SIG-M5 (cell line): ENCODE data around the gene PAX2.

Experiments
- DNase-seq: peaks from one replicate; lab custom pipeline; 2025; lab: John Stamatoyannopoulos, UW

The PAX2 gene

GRCh38 chr10:100739517-100740368 is 5.6 kb upstream of the PAX2 start:
- no peak for DNase-seq

GRCh38 chr10:100740476-100741377 is 4.7 kb upstream of the PAX2 start:
- DNase-seq = no peak

GRCh38 chr10:100741378-100742075 is 3.9 kb upstream of the PAX2 start:
- DNase-seq = no peak

- no peak for DNase-seq
These were observed 3.2 kb upstream of the PAX2 start for GRCh38 chr10:100742076-100742771.

- DNase-seq = no peak
These were observed 2.4 kb upstream of the PAX2 start for GRCh38 chr10:100742936-100743335.

GRCh38 chr10:100743626-100744135 is 1.7 kb upstream of the PAX2 start:
- no peak for DNase-seq

- DNase-seq = no peak
These were observed 1.0 kb upstream of the PAX2 start for GRCh38 chr10:100744136-100744986.

- DNase-seq = no peak
These were observed 751 bp downstream of the PAX2 start for GRCh38 chr10:100745882-100746783.

GRCh38 chr10:100746784-100747455 is 1.5 kb downstream of the PAX2 start:
- no peak for DNase-seq

GRCh38 chr10:100747456-100748230 is 2.3 kb downstream of the PAX2 start:
- no peak for DNase-seq

- DNase-seq = no peak
These were observed 3.1 kb downstream of the PAX2 start for GRCh38 chr10:100748231-100749058.

- DNase-seq = no peak
These were observed 3.6 kb downstream of the PAX2 start for GRCh38 chr10:100749059-100749308.

- DNase-seq = no peak
These were observed 4.2 kb downstream of the PAX2 start for GRCh38 chr10:100749309-100750217.

- DNase-seq = no peak
These were observed 5.2 kb downstream of the PAX2 start for GRCh38 chr10:100750291-100751210.

GRCh38 chr10:100751211-100751933 is 6.0 kb downstream of the PAX2 start:
- DNase-seq = no peak
